K562 (cell line): Measurements from ENCODE around the gene OR2W3.

Source experiments
- SMAD1 ChIP-seq: fragments of 150-350 bp; IDR thresholded peaks from 2 replicates; pipeline ENCODE4 v1.6.1; 2014; ENCODE audit warnings: low read length, low read depth; ENCODE audit not compliant: partially characterized antibody
- SNIP1 ChIP-seq: fragments of 450-650 bp; IDR thresholded peaks from 2 replicates; pipeline ENCODE4 v1.7.1; 2017; ENCODE audit warnings: low read depth, mild to moderate bottlenecking
- TEAD4 ChIP-seq, 2 experiments: sonication (generic) in 1 of 2; formaldehyde crosslinking in 1 of 2; IDR thresholded peaks; 2 replicates each; pipeline versions ENCODE4 v1.6.1 to v1.8.0; 2012 to 2022; ENCODE audit warnings: borderline replicate concordance in 1 of 2, inconsistent platforms in 1 of 2, low read length in 1 of 2, mild to moderate bottlenecking in 1 of 2, missing genetic modification reagents in 1 of 2

DNA sequence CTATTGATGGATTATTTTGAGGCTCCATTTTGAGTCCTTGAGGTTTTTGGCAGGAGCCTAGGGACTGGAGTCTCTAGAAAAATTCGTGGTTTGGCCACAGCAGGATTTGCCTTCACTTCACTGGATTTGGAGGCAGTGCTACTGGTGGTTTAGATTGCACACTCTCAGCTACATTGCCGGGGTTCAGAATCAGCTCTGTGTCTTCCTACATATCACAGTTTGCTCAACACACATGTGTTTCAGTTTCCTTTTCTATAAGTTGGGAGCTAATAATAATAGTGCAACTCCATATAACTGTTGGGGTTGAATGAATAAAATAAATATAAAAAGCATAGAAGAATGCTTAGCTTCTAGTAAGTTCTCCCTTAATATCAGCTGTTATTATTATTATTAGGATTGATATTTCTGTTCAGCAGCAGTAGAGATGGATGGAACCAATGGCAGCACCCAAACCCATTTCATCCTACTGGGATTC is at the start of gene OR2W3:
- TF ChIP-seq SMAD1 (no peak), SNIP1 (no peak), TEAD4 (IDR thresholded peaks at IDR 0.05; ENCODE audit: low read length) (no peak), TEAD4 (CRISPR knock-in tag; IDR thresholded peaks at IDR 0.05; ENCODE audit: borderline replicate concordance) (no peak)
